ENCODE results near the gene UBE3B. TPM values are rescaled to one million over a fixed set of nuclear protein-coding genes. Genes with fewer than 3 reads are reported as not detected.

The UBE3B gene
- total RNA-seq, 1 donor from 2014 or later: 28.4 TPM

DNA sequence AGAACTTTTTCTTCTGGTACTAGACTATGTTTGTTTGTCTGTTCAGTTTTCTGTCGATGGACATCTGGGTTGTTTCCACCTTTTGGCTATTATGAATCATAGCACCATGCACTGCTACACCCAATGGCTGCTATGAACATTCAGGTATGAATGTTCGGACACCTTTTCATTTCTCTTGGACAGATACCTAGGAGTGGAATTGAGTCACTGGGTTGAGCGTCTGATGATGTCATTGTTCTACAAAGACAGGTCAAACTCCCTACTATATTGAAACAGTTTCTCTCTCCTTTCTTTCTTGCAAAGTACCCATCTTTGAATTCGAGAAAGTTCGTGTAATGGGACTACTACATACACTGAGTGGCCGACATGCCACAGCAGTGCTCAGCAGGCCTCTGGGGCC, 45.0 kb upstream of the UBE3B start:
- no peaks in the 10 kb centered on the region for H3K27me3 ChIP-seq
- H3K9ac ChIP-seq: no peak overlapping the region
- no peak overlapping the region for H3K27ac Mint-ChIP-seq

DNA sequence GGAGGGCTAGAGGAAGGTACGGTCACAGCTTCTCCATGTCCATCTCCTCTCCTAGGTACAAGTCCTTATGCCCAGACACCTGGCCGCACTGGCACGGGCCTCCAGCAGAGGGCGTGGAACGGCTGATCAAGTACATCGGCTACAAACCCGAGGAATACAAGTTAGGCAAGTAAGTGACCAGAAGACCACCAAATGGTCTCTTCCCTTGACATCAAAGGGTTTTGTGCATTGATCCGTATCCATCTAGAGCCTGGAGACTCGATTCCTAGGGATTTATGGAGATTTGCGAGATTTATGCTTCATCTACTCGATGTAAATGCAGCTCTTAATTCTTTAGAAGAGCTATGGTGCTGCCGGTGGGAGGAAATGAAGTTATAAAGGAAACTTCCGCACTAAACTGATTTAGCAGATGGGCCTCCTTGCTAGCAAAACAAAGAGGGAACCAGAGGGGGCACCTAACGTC, 44.6 kb upstream of the UBE3B start:
- TF ChIP-seq EZH2phosphoT487 (IDR thresholded peaks at IDR 0.05) (no peak), EZH2 (IDR thresholded peaks at IDR 0.05) (no peak)
- TF ChIP-seq, protein P1, sequence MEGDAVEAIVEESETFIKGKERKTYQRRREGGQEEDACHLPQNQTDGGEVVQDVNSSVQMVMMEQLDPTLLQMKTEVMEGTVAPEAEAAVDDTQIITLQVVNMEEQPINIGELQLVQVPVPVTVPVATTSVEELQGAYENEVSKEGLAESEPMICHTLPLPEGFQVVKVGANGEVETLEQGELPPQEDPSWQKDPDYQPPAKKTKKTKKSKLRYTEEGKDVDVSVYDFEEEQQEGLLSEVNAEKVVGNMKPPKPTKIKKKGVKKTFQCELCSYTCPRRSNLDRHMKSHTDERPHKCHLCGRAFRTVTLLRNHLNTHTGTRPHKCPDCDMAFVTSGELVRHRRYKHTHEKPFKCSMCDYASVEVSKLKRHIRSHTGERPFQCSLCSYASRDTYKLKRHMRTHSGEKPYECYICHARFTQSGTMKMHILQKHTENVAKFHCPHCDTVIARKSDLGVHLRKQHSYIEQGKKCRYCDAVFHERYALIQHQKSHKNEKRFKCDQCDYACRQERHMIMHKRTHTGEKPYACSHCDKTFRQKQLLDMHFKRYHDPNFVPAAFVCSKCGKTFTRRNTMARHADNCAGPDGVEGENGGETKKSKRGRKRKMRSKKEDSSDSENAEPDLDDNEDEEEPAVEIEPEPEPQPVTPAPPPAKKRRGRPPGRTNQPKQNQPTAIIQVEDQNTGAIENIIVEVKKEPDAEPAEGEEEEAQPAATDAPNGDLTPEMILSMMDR (IDR thresholded peaks at IDR 0.05): peak; percentile 89
- no peaks in the 10 kb centered on the region for H3K27me3 ChIP-seq
- H3K36me3 ChIP-seq: no peaks in the 10 kb centered on the region
- H3F3A ChIP-seq (ENCODE audit: low read depth): no peaks in the 10 kb centered on the region
- H3K27ac ChIP-seq: no peak overlapping the region
- H3K27me3 Mint-ChIP-seq (ENCODE audit: insufficient read depth, low read depth): peaks cover 6% of the 10 kb centered on the region
- H3K4me1 Mint-ChIP-seq: peaks cover 27% of the 10 kb centered on the region
- H4K20me1 ChIP-seq (ENCODE audit: low read depth): no peaks in the 10 kb centered on the region
- H3K4me1 ChIP-seq: no peaks in the 10 kb centered on the region
- peaks cover 4% of the 10 kb centered on the region for H3K9me3 Mint-ChIP-seq
- no peak overlapping the region for H3K4me2 ChIP-seq
- peaks cover 1% of the 10 kb centered on the region for H3K36me3 Mint-ChIP-seq
- H3K4me3 ChIP-seq: no peak overlapping the region
- peak overlapping the region; percentile 85 for H3K27ac Mint-ChIP-seq
- no peaks in the 10 kb centered on the region for H3K79me2 ChIP-seq (ENCODE audit: low read depth)
- no peak overlapping the region for H3K4me3 Mint-ChIP-seq
- no peaks in the 10 kb centered on the region for H3K9me3 ChIP-seq (ENCODE audit: low read depth)
- no peak overlapping the region for H2AFZ ChIP-seq (replicated peaks)
- H3K9ac ChIP-seq: no peak overlapping the region
- DNase-seq (ENCODE audit: low spot score): peak; percentile 81

More for the DNA sequence above, 45.0 kb upstream of the UBE3B start:
- no peaks in the 10 kb centered on the region for H3K79me2 ChIP-seq (ENCODE audit: low read depth)
- Mint-ChIP-seq H3K4me1 (peaks cover 27% of the 10 kb centered on the region), H3K36me3 (peaks cover 1% of the 10 kb centered on the region), H3K27me3 (ENCODE audit: insufficient read depth, low read depth) (peaks cover 9% of the 10 kb centered on the region), H3K9me3 (peaks cover 4% of the 10 kb centered on the region), H3K4me3 (no peak overlapping the region)
- H3K4me2 ChIP-seq: no peak overlapping the region
- H3K9me3 ChIP-seq (ENCODE audit: low read depth): no peaks in the 10 kb centered on the region
- H3K36me3 ChIP-seq: no peaks in the 10 kb centered on the region
- H3K4me3 ChIP-seq: no peak overlapping the region
- H2AFZ ChIP-seq (replicated peaks): no peak overlapping the region
- H3F3A ChIP-seq (ENCODE audit: low read depth): no peaks in the 10 kb centered on the region
- no peak for DNase-seq (ENCODE audit: low spot score)
- no peak overlapping the region for H3K27ac ChIP-seq
- H3K4me1 ChIP-seq: no peaks in the 10 kb centered on the region
- TF ChIP-seq EZH2phosphoT487 (IDR thresholded peaks at IDR 0.05) (no peak), EZH2 (IDR thresholded peaks at IDR 0.05) (no peak)
- TF ChIP-seq, protein P1 (IDR thresholded peaks at IDR 0.05): no peak
- H4K20me1 ChIP-seq (ENCODE audit: low read depth): no peaks in the 10 kb centered on the region

DNA sequence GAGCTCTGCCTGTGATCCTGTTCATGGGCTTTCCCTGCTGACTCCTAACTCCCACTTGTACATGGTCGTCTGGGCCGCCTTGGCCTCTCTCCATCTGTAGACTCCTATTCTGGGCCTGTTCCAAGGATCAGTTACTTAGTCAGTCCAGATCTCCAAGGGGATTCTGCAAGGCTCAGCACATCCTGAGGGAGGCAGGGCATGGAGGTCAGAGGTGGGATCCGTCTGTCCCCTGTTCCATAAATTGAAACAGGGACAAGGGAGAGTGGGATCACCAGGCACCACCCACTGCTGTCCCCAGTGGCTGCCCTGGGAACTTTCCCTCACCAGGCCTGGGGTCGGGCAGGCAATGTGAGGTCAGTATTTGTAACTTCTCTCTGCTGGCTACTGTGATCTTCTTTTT, 43.8 kb upstream of the UBE3B start:
- Mint-ChIP-seq H3K27me3 (ENCODE audit: insufficient read depth, low read depth) (peaks cover 5% of the 10 kb centered on the region), H3K4me3 (no peak overlapping the region), H3K9me3 (peaks cover 4% of the 10 kb centered on the region), H3K36me3 (peaks cover 4% of the 10 kb centered on the region), H3K27ac (peak overlapping the region; percentile 85), H3K4me1 (peaks cover 27% of the 10 kb centered on the region)
- Histone ChIP-seq H3K4me3 (no peak overlapping the region), H3K9me3 (ENCODE audit: low read depth) (no peaks in the 10 kb centered on the region), H3K79me2 (ENCODE audit: low read depth) (no peaks in the 10 kb centered on the region), H3K4me1 (no peaks in the 10 kb centered on the region), H3K27ac (no peak overlapping the region), H4K20me1 (ENCODE audit: low read depth) (no peaks in the 10 kb centered on the region), H3K9ac (no peak overlapping the region), H2AFZ (replicated peaks) (no peak overlapping the region), H3K27me3 (no peaks in the 10 kb centered on the region), H3K36me3 (no peaks in the 10 kb centered on the region), H3K4me2 (no peak overlapping the region), H3F3A (ENCODE audit: low read depth) (no peaks in the 10 kb centered on the region)
- TF ChIP-seq EZH2phosphoT487 (IDR thresholded peaks at IDR 0.05) (no peak), EZH2 (IDR thresholded peaks at IDR 0.05) (no peak)
- TF ChIP-seq, protein P1 (IDR thresholded peaks at IDR 0.05): peak; percentile 49
- peak; percentile 27 for DNase-seq (ENCODE audit: low spot score)
